HG03097 (cell line): ENCODE measurements around the gene SLC26A2.

Experiments used
- ATAC-seq: cut with Tn5 transposase; IDR thresholded peaks from one replicate; pipeline ENCODE4 v1.9.1; 2021; ENCODE audit not compliant: unreplicated experiment, low FRiP score

Gene SLC26A2

DNA sequence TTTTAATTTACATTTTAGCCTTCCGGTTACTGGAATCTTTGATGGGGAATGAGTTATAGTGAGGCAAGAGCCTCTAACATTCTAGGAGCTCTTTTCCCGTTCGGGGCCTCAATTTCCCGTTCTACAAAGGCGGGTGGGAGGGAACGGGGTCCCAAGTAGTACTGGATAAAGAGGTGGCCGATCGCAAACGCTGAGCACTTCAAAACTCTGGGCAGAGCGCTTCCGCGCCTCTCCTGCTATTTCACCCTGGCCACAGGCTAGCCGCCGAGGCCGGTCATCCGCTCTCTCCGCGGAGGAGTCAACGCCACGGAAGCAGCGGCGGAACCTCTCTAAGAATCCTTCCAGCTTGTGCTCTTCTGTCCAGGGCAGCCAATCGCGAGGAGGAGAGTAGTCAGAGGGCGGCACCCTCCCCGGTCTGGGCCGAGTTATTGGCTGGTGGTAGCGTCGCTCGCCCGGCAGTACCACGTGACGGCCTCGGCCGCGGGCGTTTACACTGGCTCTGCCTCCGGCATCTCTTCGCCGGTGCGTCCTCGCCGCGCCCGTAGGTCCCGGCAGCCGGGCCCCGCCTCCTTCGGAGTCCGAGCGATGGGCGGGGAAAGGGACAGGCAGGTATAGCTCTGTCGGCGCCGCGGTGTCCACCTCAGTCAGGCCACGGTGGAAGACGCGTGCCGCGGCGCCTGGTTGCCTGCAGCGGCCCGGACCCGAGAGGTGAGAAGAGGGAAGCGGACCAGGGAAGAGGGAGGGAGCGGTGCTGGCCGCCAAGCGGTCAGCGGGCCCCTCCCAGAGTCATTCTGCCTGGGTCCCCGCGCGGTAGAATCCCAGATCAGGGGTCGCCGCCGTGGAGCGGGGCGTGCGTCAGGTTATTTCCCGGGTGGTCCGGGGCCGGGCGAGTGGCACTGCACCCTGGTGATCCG, at the start of gene SLC26A2:
Gene SLC26A2 (plus strand): TSS at position 487 of the 914 bp plus-strand sequence. CDS start 16,895 bp downstream, outside the sequence.
- peak; percentile 98 for ATAC-seq

DNA sequence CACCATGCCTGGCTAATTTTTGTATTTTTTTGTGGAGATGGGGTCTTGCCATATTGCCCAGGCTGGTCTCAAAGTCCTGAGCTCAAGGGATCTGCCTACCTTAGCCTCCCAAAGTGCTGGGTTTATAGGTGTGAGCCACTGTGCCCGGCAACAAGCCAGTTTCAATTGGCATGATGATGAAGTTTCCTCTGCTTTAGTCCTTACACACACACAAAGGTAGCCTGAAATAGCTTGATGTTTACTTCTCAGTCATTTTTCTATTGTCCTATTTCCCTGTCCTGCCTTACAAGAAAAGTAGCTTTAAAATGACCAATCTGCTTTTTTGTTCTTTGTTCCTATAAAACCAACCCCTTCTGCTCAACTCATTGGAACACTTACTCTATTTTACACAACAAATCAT, 49.5 kb upstream of the SLC26A2 start:
- no peak for ATAC-seq

DNA sequence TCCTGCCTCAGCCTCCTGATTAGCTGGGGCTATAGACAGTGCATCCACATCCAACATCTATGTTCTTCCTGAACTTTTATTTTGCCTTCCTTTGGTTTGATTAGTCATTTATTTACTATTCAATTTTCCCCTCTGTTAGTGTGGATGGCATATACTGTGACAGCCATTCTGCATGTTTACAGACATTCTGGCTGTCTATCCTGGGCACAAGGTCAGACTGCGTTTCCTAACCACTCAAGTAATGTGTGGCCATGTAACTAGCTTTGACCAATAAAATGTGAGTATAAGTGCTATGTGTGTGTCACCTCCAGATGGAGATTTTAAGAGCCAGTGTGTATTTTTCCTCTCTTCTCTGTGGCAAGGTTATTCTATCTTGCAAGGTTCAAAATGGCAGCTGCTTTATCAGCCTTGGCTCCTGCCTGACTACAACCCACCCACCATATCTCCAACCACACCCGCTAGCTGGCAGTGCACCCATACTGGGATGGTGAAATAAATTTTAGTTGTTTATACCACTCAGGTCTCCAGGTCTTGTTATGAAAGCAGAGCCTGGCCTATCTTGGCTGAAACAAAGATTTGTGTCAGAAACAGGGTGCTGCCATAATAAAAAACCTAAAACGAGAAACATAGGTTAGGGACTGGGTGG, 48.2 kb upstream of the SLC26A2 start:
- ATAC-seq = no peak

DNA sequence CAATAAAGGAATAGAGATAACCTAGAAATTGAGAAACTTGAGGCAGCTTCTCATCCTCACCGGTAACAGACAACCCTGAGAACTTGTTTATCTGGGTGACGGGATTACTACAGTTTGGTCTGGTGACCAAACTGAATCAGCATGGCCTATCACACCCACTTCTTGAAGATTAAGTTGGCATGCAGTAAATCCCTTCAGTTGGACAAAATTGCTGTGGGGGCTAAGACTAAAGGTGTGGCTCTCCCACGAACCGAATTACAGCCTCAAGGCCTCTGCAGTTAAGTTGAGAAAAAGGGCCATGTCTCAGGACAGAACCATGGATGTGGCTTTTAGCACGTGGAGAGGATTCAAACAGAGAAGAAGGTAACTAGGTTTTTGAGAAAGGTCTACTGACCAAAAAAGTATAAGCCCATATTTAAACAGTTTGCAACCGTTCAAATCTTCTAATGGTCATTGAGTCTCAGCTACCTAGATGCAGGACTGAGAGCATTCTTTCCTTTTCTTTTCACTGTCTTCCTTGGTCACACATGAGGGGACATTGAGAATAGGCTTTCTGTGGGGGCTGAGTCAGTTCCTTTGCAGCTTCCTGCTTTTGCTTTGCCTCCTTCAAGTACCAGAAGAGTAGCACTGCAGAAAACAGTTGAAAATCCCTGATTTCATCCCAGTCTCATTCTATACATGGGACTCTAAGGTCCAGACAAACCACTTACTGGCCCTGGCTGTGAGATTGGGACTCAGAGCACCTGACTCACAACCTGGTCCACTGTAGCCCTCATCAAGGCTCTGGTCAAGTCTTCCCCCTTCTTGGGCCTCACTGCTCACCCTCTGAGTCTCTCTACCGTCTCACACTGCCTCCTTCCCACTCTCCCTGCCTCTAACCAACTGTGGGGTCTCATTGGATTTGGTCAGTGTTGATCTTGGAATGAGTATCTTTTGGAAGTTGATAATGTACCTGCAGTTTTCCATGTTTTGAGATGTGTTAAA, 46.8 kb upstream of the SLC26A2 start:
- ATAC-seq = no peak

DNA sequence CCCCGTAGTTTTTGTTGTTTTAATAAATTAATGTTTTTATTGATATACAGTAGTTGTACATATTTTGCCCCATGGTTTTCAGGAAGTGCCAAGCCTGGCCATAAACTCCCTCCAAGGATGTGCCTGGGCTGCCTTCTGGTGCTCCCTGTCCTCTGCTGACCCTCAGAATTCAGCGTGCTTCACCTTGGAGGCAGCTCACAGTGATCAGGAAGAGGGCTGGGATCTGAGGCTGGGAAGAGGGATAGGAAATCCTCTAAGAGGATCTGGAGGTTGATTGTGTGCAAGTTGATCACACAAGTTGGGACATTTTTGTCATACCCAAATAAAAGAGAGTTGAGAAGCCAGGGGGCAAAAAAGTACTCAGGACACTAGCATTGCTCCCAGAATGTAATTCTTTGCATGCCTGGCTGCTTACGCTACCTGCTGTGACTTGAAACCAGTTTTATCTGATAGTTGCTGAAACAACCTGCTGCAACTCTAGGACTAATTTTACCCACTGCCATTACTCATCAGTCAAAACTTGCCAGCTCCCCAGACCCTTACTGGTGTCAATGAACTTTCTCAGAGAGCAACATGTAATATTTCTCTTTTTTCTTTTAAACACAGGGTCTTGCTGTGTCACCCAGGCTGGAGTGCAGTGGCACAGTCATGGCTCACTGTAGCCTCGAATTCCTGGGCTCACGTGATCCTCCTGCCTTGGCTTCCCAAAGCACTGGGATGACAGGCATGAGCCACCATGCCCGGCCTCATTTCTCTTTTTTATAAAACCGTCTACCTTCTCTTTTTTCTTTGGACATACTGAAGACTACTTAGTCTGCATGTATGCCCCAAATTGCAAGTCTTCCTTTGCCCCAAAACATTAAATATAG, 44.9 kb upstream of the SLC26A2 start:
- ATAC-seq = no peak

DNA sequence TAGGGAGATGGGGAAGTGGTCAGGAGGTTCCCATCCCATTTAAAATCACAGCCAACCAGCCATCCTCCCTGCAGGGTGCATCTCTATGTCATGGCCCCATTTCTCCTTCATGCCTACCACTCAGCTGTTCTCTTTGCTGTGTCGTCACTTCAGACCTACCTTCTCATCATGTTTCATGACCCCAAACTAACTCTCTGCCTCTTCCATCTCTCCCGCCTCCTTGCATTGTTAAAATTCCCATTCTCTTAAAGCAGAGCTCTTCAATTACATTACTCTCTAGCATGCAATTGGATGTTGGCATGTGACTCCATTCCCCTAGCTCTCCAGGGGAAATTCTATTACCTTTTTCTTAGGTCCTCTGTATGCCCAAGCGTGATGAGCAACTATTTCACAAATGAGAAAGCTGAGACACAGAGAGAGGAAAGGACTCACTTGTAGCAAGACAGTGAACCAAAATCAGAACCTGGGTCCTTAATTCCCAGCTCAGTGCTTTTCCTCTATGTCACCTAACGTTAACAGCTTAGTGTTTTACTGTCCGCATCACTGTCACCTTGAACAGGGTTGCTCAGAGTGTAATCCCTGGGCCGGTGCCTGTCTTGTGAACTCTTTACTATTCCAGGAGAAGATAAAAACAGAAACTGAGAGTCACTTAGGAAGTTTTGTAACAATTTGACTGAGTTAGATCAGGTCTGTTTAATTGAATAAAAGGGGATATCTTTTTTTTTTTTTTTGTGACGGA, 44.1 kb upstream of the SLC26A2 start:
- ATAC-seq = no peak

DNA sequence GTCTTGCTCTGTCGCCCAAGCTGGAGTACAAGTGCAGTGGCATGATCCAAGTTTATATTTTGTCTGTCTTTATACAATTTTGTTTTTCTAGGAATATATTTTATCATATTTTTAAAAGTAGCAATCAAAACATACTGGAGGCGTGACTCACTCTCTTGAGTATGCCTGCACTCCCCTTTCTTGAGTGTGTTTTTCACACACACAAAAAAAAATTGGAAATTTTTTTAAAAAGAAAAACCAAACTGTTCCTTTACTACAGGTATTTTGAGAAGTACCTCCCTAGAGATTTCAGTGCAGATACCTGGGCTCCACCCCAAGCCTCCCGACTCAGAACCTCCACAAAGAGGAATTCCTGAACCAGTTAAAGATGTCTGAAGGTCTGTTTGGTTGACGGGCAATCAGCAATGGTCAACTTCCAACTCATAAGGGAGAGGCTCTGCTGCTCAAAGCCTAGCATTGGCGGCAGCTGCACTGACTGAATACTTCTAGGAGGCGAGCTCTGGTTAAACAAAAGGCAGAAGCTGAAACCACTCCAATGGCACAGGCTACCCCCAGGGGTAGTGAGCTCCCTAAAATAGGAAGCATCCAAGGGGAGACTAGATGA, 43.4 kb upstream of the SLC26A2 start:
- ATAC-seq = no peak

DNA sequence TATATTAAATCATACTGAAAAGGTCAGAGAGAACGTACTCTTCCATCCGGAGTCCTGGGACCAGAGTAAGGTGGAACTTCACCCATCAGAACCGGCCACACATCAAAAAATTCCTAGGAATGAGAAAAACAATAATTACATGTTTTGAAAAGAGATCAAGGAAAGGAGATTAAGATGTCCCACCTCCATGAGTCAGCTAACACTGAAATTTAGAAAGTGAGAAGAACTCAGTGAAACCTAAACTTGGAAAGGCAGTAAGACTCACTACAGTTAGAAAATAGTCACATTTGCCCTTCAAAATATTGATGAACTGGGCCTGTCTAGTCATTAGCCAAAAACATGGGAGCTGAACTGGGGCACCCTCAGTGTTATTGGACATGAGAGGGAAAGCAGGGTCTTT, 39.0 kb upstream of the SLC26A2 start:
- no peak for ATAC-seq

DNA sequence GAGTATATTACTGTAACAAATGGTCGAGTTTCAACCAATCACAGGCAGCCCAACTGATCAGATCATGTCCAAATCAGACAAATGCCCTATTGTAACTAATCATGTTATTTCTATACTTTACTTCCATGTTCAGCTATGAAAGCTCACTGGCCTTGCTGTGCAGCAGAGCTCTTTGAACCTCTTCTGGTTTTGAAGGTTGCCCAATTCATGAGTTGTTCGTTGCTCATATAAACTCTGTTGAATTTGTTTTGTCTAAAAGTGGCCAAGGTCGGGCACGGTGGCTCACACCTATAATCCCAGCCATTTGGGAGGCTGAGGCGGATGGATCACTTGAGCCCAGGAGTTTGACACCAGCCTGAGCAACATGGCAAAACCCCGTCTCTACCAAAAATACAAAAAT, 37.6 kb upstream of the SLC26A2 start:
- ATAC-seq = no peak

DNA sequence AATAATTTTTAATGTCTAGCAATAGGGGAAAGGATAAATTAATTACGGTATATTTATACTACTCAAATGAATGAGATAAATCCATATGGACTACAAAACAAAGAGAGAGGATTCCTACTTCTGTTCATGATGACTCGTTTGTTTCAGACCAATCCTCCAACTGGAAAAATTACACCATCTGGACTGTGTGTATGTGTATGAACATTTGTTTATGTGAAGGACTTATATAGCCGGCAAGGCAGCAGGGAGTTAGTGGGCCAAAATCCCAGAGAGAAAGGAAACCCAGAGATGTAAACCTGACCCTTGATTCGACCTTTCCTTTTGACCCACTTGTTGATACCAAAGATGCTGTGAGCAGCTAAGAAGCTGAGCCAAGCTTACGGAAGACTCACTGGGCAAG, 36.1 kb upstream of the SLC26A2 start:
- ATAC-seq = no peak

DNA sequence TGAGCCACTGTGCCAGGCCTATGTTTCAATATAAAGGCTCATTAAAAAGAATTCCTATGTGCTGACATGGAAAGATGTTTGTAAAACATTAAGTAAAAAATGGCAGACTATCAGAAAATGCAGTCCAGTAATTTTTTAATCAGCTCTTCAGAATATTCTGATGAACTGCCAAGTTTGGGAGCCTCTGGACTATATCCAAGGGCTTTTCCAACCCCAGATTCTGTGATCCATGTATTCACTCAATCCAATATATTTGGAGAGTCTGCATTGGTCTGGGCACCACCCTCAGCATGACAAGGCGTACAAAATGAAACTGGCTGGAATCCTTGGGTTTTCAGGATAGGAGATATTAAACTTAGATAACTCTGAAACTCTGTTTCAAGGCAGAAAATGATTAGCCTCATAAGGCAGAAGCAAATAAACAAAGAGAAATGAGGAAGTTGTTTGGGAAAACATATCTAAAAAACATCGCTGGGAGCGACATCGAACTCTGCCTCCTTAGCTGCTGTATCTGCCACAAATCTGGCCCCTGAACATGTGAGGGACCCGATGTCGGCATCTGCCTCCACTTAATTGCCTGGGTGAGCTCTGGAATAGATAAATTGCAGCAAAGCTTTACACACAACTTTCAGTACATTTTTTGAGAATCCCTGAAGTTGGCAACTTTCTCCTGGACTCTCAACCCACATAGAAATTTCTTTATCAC, 30.4 kb upstream of the SLC26A2 start:
- ATAC-seq = no peak

DNA sequence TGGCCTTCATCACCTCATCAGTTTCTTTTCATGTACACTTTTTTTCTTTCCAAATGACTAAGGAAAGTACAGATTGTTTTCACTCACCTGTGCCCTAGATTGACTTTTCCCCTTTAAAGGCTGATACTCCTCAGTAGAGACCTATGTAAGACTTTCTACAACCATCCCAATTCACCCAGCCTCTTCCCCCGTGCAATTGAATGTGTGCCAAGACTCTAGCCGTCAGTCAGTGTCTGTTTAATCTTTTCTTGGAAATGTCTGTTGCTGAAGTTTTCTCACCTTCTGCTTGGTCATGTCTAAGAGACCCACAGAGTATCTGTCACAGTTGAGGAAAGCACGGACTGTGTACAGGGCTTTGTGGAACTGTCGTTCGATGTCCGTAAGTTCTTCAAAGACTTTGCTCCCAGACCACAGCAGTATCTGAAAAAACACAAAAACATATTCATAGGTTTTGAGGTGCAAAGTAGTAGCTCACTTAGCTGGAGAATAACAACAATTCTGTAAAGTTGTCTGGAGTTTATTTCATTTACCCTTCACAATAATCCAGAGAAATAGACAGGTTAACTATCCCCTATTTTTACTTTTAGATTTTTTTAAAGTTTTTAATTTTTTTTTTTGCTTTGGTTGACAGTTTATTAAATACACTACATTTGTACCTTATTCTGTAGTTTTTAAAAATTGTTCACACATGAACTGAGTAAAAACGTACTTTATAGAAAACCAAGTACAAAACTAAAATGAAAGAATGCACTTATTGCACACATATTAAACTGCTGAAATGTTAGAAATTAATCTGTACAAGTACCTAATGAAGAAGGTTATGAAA, 29.6 kb upstream of the SLC26A2 start:
- ATAC-seq = no peak

DNA sequence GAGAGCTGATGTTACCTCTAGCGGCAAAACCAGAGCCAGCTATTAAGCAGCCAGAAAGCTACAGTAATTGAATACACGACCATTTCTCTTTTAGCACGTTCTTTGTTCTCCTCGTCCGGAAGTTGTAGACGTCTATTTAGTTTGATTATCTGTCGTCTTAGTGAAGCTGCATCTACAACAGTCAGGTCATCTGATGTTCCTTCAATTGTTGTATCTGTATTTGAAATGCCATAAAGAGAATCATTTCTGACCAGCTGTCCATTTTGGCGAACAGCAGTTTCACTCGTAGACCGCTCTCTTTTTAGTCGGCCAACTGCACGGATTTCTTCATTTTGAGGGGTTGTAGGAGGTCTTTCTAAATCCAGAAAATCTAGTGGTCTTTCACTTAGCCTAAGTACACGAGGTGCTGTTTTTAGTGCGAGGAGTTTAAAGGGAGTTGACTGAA, 28.5 kb upstream of the SLC26A2 start:
- ATAC-seq = no peak

DNA sequence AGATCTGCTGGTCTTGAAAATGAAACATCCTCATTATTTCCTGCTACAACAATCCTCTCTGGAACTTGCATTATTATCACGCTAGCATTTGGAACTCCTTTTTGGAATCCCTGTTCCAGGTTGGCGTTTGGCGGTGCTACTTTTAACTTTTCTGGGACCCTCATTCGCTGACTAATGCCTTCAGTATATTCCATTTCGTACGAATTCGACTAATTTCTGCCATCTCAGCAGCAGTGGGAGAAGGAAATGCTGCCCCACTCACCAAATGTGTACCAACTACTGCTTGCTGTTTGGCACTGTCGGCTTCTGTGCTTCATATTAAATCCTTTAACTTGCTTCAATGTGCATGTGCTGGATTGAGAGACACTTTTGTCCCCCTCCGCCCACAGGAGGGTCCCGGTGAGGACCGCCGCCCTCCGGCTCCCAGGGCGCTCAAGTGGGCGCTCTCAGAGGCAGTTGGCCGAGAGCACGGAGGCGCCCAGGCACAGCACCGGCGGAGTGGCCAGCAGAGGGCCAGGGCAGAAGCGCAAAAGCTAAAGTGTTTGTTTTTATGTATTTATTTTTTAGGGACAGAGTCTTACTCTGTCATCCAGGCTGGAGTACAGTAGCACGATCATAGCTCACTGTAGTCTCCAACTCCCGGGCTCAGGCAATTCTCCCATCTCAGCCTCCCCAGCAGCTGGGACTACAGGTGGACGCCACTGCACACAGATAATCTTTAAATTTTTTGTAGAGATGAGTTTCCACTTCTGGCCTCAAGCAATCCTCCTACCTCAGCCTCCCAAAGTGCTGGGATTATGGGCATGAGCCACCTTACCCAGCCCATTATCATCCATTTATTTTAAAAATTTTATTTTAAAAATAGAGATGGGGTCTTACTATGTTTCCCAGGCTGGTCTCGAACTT, 27.9 kb upstream of the SLC26A2 start:
- ATAC-seq = no peak

DNA sequence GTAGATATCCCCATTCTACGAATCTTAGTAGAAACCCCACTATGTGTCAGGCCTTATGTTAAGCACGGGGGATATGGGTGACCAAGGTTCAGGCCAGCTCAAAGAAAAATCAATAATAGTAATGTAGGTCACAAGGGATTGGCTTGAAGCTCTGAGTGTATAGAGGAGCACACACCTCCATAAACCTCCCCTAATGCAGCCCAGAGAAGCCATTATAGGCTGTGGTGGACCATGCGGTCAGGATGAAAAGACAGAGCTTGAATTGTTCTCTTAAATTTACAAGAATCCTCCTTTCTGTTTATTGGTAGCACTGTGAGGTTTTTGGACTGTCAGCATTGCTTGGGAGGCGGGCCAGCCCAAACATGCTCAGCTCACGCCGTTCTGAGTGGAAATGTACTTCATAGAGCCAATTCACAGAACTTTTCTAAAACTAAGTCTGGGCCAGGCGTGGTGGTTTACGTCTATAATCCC, 25.1 kb upstream of the SLC26A2 start:
- no peak for ATAC-seq

DNA sequence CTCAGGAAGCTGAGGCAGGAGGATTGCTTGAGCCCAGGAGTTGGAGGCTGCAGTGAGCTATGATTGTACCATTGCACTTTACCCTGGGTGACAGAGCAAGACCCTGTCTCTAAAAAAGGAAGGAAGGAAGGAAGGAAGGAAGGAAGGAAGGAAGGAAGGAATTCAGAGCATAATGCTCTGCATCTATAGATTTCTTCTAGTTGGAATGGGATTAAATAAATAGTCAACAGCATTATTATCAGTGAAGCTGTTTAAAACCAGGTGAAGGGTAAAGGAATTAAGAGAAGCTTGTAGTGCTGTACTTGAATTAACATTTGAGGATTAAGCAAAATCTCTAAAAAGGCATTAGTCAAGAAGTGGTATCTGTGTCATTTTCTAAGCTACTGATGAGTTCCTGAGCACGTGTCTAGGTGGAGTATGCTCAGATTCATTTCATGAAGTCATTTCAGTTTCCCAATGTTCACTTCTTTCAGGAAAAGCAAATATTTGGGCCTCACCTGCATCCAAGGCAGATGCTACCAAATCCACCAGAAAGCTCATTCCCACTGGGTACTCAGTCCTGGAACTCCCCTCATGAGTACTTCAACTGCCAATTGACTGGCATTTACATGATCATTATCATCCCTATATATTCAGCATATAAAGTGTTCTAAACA, 24.4 kb upstream of the SLC26A2 start:
- ATAC-seq = no peak
